Pancreas (tissue), 10 donors: ENCODE measurements around the gene CCDC82. TPM values are rescaled to one million over a fixed set of nuclear protein-coding genes. Genes with fewer than 3 reads are reported as not detected.

Experiments
- ATAC-seq, 4 donors: fragments of 200-7000 bp; cut with Tn5 transposase; one replicate each; pipeline versions ENCODE4 v1.8.0 to v1.9.1; 2020; ENCODE audit warnings: mild to moderate bottlenecking in 4 of 4, moderate library complexity in 4 of 4
- DNase-seq, 6 donors: peaks; one replicate each; pipeline ENCODE4 v3.0.0-alpha.2; 2020
- FAIRE-seq: peaks from 2 replicates; lab custom pipeline; 2012; peaks lifted over from hg19 to GRCh38; lab: Jason Lieb, UNC
- H3K27ac ChIP-seq, 4 donors: fragments of 200-600 bp; sonication (generic); 1 replicate in 3 of 4; 2 replicates in 1 of 4; pipeline versions ENCODE4 v1.5.0 to v1.8.0; 2020
- H3K27me3 ChIP-seq, 4 donors: fragments of 200-600 bp; one replicate each; pipeline ENCODE4 v1.8.0; 2021
- H3K36me3 ChIP-seq, 3 donors: fragments of 200-600 bp; sonication (generic) in 1 of 3; one replicate each; pipeline versions ENCODE4 v1.5.0 to v1.8.0; 2020 to 2021
- H3K4me1 ChIP-seq, 3 donors: fragments of 200-600 bp; one replicate each; pipeline ENCODE4 v1.8.0; 2021
- H3K4me3 ChIP-seq, 4 donors: fragments of 200-600 bp; sonication (generic) in 2 of 4; one replicate each; pipeline versions ENCODE4 v1.5.0 to v1.8.0; 2020 to 2021
- H3K9me3 ChIP-seq, 4 donors: fragments of 200-600 bp; one replicate each; pipeline ENCODE4 v1.8.0; 2021
- CTCF ChIP-seq, 4 donors: fragments of 200-600 bp; sonication (generic) in 3 of 4; IDR thresholded peaks; one replicate each; pipeline versions ENCODE4 v1.5.0 to v1.8.0; 2021; ENCODE audit warnings: antibody characterized with exemption in 4 of 4
- WGBS, 2 donors: extraction: QIAGEN DNeasy Blood & Tissue Kit; methylation state at CpG; one replicate each; pipeline ENCODE4 v1.1.7; 2013; 5-methylcytosine and 5-hydroxymethylcytosine counted together
- intact Hi-C, 3 donors: fragments of 100-400 bp; cut with DNase I; formaldehyde crosslinking; loops; one replicate each; pipeline versions ENCODE4 v1.11.1 to v1.14.2; 2022
- polyA plus RNA-seq, 2 donors: library from polyadenylated mRNA; stranded (reverse); fragments of 200-250 nt; gene quantifications; one replicate each; pipeline ENCODE4 v1.2.3, GENCODE V29; 2013
- total RNA-seq, 6 donors: library from RNA; stranded (reverse); fragmentation: NEBNext Ultra II Directional in 4 of 6; extraction: Animal tissue kit (Norgen Biotek cat#: 25700) in 4 of 6; gene quantifications; one replicate each; pipeline versions ENCODE4 v1.2.1 to v1.2.4, GENCODE V29; 2021 to 2023
- donor health status: healthy with polysubstance abuse.
- donor health status: DM: no; HTN: no; CAD: no; lungs with moderate emphysema.
- donor health status: DM: no; HTN: no; CAD: no.
- donor health status: control.
- donor health status: control.
- donor health status: Bipolar disorder and iron deficiency.
- donor health status: DM: yes; HTN: yes; CAD: no.
- donor health status: DM: no; HTN: no; CAD: no.
- donor health status: DM: no; HTN: no; CAD: no.
- donor health status: DM: yes; HTN: yes; CAD: no.

The CCDC82 gene
- total and polyA plus RNA-seq, 8 donors: 5.5 to 18.2 (median 10.3) TPM

GRCh38 chr11:96337541-96338431 lies 51.9 kb downstream of the CCDC82 start:
- Histone ChIP-seq H3K9me3 (no peaks in the 10 kb centered on the region), H3K4me1 (peaks cover 0 to 10% (median 7%) of the 10 kb centered on the region in 3 donors), H3K36me3 (no peaks in the 10 kb centered on the region), H3K4me3 (peak overlapping the region in 2 of 4 donors; percentile 3 to 56), H3K27me3 (no peaks in the 10 kb centered on the region), H3K27ac (peak overlapping the region in 1 of 4 donors; percentile 78)
- no peak for DNase-seq
- intact Hi-C loops: loop anchor here in 1 of 3 donors (10.0 kb wide), 1 partner anchor 283 kb away; no protein-coding TSS in a partner anchor
- TF ChIP-seq CTCF (IDR thresholded peaks at IDR 0.05): no peak
- FAIRE-seq: no peak
- 31 to 36% methylated on average over 6 of the region's 6 CpGs for WGBS, 2 donors
- peak in 1 of 4 donors; percentile 15 for ATAC-seq

- intact Hi-C loops: loop anchor here in 1 of 3 donors (10.0 kb wide), 1 partner anchor 281 kb away; no protein-coding TSS in a partner anchor
- Histone ChIP-seq H3K27me3 (no peaks in the 10 kb centered on the region), H3K36me3 (no peaks in the 10 kb centered on the region), H3K4me3 (no peak overlapping the region), H3K27ac (no peak overlapping the region), H3K9me3 (no peaks in the 10 kb centered on the region), H3K4me1 (peaks cover 0 to 15% (median 7%) of the 10 kb centered on the region in 3 donors)
- no peak for DNase-seq
- ATAC-seq: no peak
- no peak for FAIRE-seq
- WGBS, 2 donors: 84 to 87% methylated on average over 4 of the region's 4 CpGs
- no peak for TF ChIP-seq CTCF (IDR thresholded peaks at IDR 0.05)
These were observed 54.3 kb downstream of the CCDC82 start for GRCh38 chr11:96335388-96335787.

- FAIRE-seq (no peak), DNase-seq (no peak), ATAC-seq (no peak)
- H3K9me3 ChIP-seq: no peaks in the 10 kb centered on the region
- no peak overlapping the region for H3K4me3 ChIP-seq
- peaks cover 0 to 15% (median 7%) of the 10 kb centered on the region in 3 donors for H3K4me1 ChIP-seq
- H3K27ac ChIP-seq: no peak overlapping the region
- no peaks in the 10 kb centered on the region for H3K27me3 ChIP-seq
- TF ChIP-seq CTCF (IDR thresholded peaks at IDR 0.05): no peak
- H3K36me3 ChIP-seq: no peaks in the 10 kb centered on the region
- intact Hi-C loops: loop anchor here in 1 of 3 donors (10.0 kb wide), 1 partner anchor 279 kb away; no protein-coding TSS in a partner anchor
- 62 to 83% methylated on average over 4 of the region's 4 CpGs for WGBS, 2 donors
These were observed 55.5 kb downstream of the CCDC82 start for GRCh38 chr11:96334219-96334618.

GRCh38 chr11:96333191-96333719 lies 56.5 kb downstream of the CCDC82 start:
- Histone ChIP-seq H3K4me1 (peaks cover 0 to 15% (median 7%) of the 10 kb centered on the region in 3 donors), H3K4me3 (no peak overlapping the region), H3K27me3 (no peaks in the 10 kb centered on the region), H3K27ac (peak overlapping the region in 1 of 4 donors; percentile 29), H3K9me3 (no peaks in the 10 kb centered on the region), H3K36me3 (no peaks in the 10 kb centered on the region)
- intact Hi-C loops: loop anchor here in 1 of 3 donors (10.0 kb wide), 1 partner anchor 278 kb away; no protein-coding TSS in a partner anchor
- ATAC-seq (no peak), DNase-seq (no peak), FAIRE-seq (no peak)
- TF ChIP-seq CTCF (IDR thresholded peaks at IDR 0.05): no peak
- 69 to 79% methylated on average over 4 of the region's 4 CpGs for WGBS, 2 donors
